Gastroesophageal sphincter (tissue), 2 donors: Measurements from ENCODE around the gene DNTT.

ENCODE experiments used
- POLR2A ChIP-seq, 2 donors: fragments of 450-650 bp; IDR thresholded peaks; one replicate each; pipeline ENCODE4 v1.6.1; 2017; ENCODE audit warnings: antibody characterized with exemption in 2 of 2, mild to moderate bottlenecking in 2 of 2, moderate library complexity in 1 of 2
- POLR2AphosphoS5 ChIP-seq: sonication (generic); formaldehyde crosslinking; IDR thresholded peaks from one replicate; pipeline ENCODE4 v1.6.1; 2017; ENCODE audit warnings: antibody characterized with exemption

DNA sequence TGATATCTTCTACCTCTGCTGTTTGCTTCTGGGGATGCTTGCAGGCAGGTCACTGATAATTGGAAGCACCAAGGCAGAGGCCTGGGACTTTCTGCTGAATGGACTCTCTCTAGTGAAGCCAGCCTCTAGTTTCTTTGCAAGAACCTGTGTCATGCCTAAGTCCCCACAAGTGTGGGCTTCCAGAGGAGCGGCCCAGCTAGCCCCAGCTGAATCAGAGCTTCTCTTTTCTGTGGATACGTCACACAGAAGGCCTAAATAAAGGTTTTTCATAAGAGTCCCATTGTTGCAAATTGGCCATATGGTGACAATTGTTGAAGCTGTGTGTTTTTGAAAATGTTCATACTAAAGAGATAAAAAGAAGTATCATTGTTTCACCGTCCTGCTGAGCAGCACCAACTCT lies 61.3 kb downstream of the DNTT start:
- TF ChIP-seq POLR2AphosphoS5, result no peak
- no peak for TF ChIP-seq POLR2A (IDR thresholded peaks at IDR 0.05)
